OCI-LY7 (cell line): ENCODE results near the gene CD6.

ENCODE experiments used
- EZH2phosphoT487 ChIP-seq: fragments of 200-600 bp; sonication (generic); IDR thresholded peaks from 2 replicates; pipeline ENCODE4 v1.6.1; 2018; ENCODE audit warnings: low read depth, borderline replicate concordance, mild to moderate bottlenecking, mixed run types, antibody characterized with exemption, low read length, moderate library complexity, mixed read lengths
- TF ChIP-seq, protein P1 (sequence below): fragments of 200-600 bp; sonication (generic); conservative IDR thresholded peaks from 2 replicates; pipeline ENCODE4 v1.5.1; 2014; ENCODE audit warnings: mild to moderate bottlenecking, antibody characterized with exemption, low read length, moderate library complexity, mixed read lengths

DNA sequence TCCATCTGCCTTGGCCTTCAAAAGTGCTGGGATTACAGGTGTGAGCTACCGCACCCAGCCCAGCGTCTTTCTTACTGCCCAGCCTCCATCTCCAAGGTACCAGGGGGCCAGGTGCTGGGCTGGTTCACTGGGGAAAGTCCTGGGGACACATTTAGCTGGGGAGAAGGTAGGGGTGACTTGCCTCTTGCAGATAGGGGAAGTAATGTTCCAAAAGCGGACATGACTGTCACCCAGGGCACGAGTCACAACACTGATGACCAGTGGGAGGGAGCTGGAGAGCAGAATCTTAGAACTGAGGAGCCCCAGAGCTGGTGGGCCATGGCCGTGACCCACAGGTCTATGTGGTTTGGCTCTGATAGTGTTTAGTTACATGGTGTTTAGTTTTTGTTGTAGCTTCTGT, 17.1 kb upstream of the CD6 start:
- TF ChIP-seq, protein P1, sequence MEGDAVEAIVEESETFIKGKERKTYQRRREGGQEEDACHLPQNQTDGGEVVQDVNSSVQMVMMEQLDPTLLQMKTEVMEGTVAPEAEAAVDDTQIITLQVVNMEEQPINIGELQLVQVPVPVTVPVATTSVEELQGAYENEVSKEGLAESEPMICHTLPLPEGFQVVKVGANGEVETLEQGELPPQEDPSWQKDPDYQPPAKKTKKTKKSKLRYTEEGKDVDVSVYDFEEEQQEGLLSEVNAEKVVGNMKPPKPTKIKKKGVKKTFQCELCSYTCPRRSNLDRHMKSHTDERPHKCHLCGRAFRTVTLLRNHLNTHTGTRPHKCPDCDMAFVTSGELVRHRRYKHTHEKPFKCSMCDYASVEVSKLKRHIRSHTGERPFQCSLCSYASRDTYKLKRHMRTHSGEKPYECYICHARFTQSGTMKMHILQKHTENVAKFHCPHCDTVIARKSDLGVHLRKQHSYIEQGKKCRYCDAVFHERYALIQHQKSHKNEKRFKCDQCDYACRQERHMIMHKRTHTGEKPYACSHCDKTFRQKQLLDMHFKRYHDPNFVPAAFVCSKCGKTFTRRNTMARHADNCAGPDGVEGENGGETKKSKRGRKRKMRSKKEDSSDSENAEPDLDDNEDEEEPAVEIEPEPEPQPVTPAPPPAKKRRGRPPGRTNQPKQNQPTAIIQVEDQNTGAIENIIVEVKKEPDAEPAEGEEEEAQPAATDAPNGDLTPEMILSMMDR, result no peak
- TF ChIP-seq EZH2phosphoT487, result no peak
